Cerebellar nuclear complex (tissue), 1 donor: ENCODE data around the gene DUS3L.

Experiments used
- DNase-seq, 2 experiments: peaks; one replicate each; lab custom pipeline; 2025; lab: John Stamatoyannopoulos, UW

The DUS3L gene

GRCh38 chr19:5790559-5791520 lies at the start of gene DUS3L:
DUS3L (minus strand) TSS chr19:5791163; CDS start chr19:5791141, 22 bp downstream.
- peak; percentile 54 to 91 for DNase-seq

GRCh38 chr19:5839065-5840017 lies 48.4 kb upstream of the DUS3L start, which contains the start of gene FUT6:
FUT6 (minus strand) TSS chr19:5839702; CDS start chr19:5832567, 7,135 bp downstream.
- DNase-seq, result no peak

- no peak for DNase-seq
These were observed 47.5 kb upstream of the DUS3L start for GRCh38 chr19:5838353-5839064.

GRCh38 chr19:5837761-5838352 lies 46.9 kb upstream of the DUS3L start:
- no peak for DNase-seq

GRCh38 chr19:5832527-5833216 lies 41.7 kb upstream of the DUS3L start:
- DNase-seq, result no peak

- DNase-seq, result no peak
These were observed 41.1 kb upstream of the DUS3L start for GRCh38 chr19:5832061-5832460.

- DNase-seq, result no peak
These were observed 40.2 kb upstream of the DUS3L start for GRCh38 chr19:5831159-5831558.

GRCh38 chr19:5829567-5830310 lies 38.8 kb upstream of the DUS3L start:
- no peak for DNase-seq

- DNase-seq, result no peak
These were observed 38.0 kb upstream of the DUS3L start for GRCh38 chr19:5828661-5829566.

- DNase-seq, result no peak
These were observed 37.1 kb upstream of the DUS3L start for GRCh38 chr19:5827891-5828660.

- DNase-seq, result no peak
These were observed 36.5 kb upstream of the DUS3L start for GRCh38 chr19:5827342-5827890.

GRCh38 chr19:5826531-5827341 lies 35.8 kb upstream of the DUS3L start:
- no peak for DNase-seq

GRCh38 chr19:5825178-5825577 lies 34.2 kb upstream of the DUS3L start:
- no peak for DNase-seq

GRCh38 chr19:5824751-5825150 lies 33.8 kb upstream of the DUS3L start:
- DNase-seq, result no peak

GRCh38 chr19:5823579-5824281 lies 32.8 kb upstream of the DUS3L start:
- DNase-seq, result no peak

GRCh38 chr19:5822181-5822844 lies 31.4 kb upstream of the DUS3L start:
- DNase-seq, result no peak
